ENCODE data around the gene LRFN5. TPM values are rescaled to one million over a fixed set of nuclear protein-coding genes. Genes with fewer than 3 reads are reported as not detected.
A peak's percentile ranks its signal among the peaks of the same experiment; 100 is the strongest.

LRFN5 gene
- total and polyA plus RNA-seq, 2 of the 8 experiments (the other 6 are each of a cell fraction or from before 2014, with no cell fraction given), result 0.85 to 4.7 TPM

DNA sequence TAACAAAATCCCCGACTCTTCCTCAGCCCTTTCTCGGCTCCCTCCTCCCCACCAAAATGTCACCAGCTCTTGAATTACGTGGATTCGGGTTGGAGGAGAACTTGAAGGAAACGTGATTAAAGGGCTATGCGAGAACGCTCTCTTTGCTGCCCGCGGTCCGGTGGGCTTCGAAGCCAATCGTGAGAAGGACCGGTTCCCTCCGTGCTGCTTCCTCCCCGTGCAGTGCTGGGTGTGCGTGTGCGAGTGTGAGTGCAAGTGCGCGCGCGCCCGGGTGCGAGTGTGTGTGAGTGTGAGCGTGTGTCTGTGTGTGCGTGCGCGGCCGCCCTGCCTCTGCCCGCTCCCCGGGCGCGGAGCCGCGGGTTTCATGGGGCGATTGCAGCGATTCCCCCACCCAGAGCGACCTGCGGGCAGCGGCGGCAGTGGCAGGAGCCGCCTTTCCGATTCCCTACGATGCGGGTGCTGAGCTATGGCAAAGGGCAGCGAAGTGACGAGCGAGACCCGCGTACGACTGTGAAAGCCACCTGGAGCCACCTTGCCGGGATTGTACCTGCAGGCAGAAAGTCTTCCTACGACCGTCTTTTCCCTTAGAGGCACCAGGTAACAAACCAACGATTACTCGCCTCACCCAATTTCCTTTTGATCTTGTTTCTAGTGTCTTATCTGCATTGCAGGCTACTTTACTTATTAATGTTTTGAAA is 1.4 kb downstream of the LRFN5 start (continued):
- TF ChIP-seq KDM1A (IDR thresholded peaks at IDR 0.05; ENCODE audit: borderline replicate concordance, low read length), result 0 out of 2 replicates have a peak, but pooled peaks have one; percentile 10
- TF ChIP-seq SRF (IDR thresholded peaks at IDR 0.05; ENCODE audit: low read depth, low read length), result no peak
- TF ChIP-seq POU5F1 (IDR thresholded peaks at IDR 0.05; ENCODE audit: low read depth, low read length), result no peak
- TF ChIP-seq, protein P1, sequence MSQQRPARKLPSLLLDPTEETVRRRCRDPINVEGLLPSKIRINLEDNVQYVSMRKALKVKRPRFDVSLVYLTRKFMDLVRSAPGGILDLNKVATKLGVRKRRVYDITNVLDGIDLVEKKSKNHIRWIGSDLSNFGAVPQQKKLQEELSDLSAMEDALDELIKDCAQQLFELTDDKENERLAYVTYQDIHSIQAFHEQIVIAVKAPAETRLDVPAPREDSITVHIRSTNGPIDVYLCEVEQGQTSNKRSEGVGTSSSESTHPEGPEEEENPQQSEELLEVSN (IDR thresholded peaks at IDR 0.05), result peak; percentile 50; the same call in 1 of the 2 replicates
- no peak for TF ChIP-seq RAD21 (IDR thresholded peaks at IDR 0.05 in 1 of 2, conservative IDR thresholded peaks at IDR 0.05 in 1 of 2; ENCODE audit: low read depth in 2 of 2, low read length in 2 of 2)
- peak; percentile 97 for TF ChIP-seq CTBP2 (IDR thresholded peaks at IDR 0.05; ENCODE audit: borderline replicate concordance, insufficient read depth, insufficient read length, low read length)
- TF ChIP-seq ASH2L (IDR thresholded peaks at IDR 0.05; ENCODE audit: low read length), result peak; percentile 99
- TF ChIP-seq CBX5 (IDR thresholded peaks at IDR 0.05; ENCODE audit: low read depth, low read length), result no peak
- TF ChIP-seq KDM4A (IDR thresholded peaks at IDR 0.05; ENCODE audit: low read depth, low read length, severe bottlenecking), result peak; percentile 98
- no peak for TF ChIP-seq ZNF274 (IDR thresholded peaks at IDR 0.05; ENCODE audit: borderline replicate concordance, extremely low read depth, low read length)
- TF ChIP-seq BACH1 (IDR thresholded peaks at IDR 0.05; ENCODE audit: low read length), result no peak; the same call in 1 of the 2 replicates
- no peak for TF ChIP-seq SIRT6 (IDR thresholded peaks at IDR 0.05; ENCODE audit: low read length)
- TF ChIP-seq, protein P2, sequence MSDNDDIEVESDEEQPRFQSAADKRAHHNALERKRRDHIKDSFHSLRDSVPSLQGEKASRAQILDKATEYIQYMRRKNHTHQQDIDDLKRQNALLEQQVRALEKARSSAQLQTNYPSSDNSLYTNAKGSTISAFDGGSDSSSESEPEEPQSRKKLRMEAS (IDR thresholded peaks at IDR 0.05), result peak; percentile 50
- TF ChIP-seq CEBPB (IDR thresholded peaks at IDR 0.05; ENCODE audit: low read depth, low read length), result no peak
- peak; percentile 83 for TF ChIP-seq SUZ12 (IDR thresholded peaks at IDR 0.05; ENCODE audit: low read length)
- TF ChIP-seq JUN (IDR thresholded peaks at IDR 0.05; ENCODE audit: low read depth, low read length), result no peak
- no peak for TF ChIP-seq TAF1 (IDR thresholded peaks at IDR 0.05; ENCODE audit: low read depth, low read length)
- no peak for TF ChIP-seq BRCA1 (IDR thresholded peaks at IDR 0.05; ENCODE audit: low read depth, low read length)
- TF ChIP-seq CHD1 (IDR thresholded peaks at IDR 0.05; ENCODE audit: low read depth, low read length), result no peak
- TF ChIP-seq RFX5 (IDR thresholded peaks at IDR 0.05; ENCODE audit: borderline replicate concordance, low read depth, low read length), result no peak
- TF ChIP-seq NANOG (IDR thresholded peaks at IDR 0.05; ENCODE audit: insufficient read depth, low read depth, low read length, poor library complexity, severe bottlenecking), result no peak
- TF ChIP-seq POLR2A (IDR thresholded peaks at IDR 0.05; ENCODE audit: control extremely low read depth in 1 of 2, low read depth in 2 of 2, low read length in 2 of 2), result no peak
- TF ChIP-seq SP2 (IDR thresholded peaks at IDR 0.05; ENCODE audit: low read length), result no peak
- no peak for TF ChIP-seq GTF2F1 (IDR thresholded peaks at IDR 0.05; ENCODE audit: borderline replicate concordance, low read depth, low read length)
- TF ChIP-seq RXRA (IDR thresholded peaks at IDR 0.05; ENCODE audit: insufficient read depth, low read depth, low read length), result no peak

All from H1 (cell line).